Mucosa of rectum (tissue), 2 donors: ENCODE results near the gene FAP.

Experiments used
- H3K27ac ChIP-seq, 2 donors: one replicate each; pipeline ENCODE4 v1.7.0; 2013; ENCODE audit warnings: inconsistent platforms in 2 of 2, low read depth in 2 of 2, low read length in 2 of 2
- H3K27me3 ChIP-seq, 2 donors: one replicate each; pipeline ENCODE4 v1.7.0; 2013; ENCODE audit warnings: low read length in 2 of 2; ENCODE audit not compliant: control insufficient read depth in 2 of 2, insufficient read depth in 2 of 2
- H3K36me3 ChIP-seq, 2 donors: one replicate each; pipeline ENCODE4 v1.7.0; 2013; ENCODE audit warnings: low read length in 2 of 2; ENCODE audit not compliant: control insufficient read depth in 2 of 2, insufficient read depth in 2 of 2
- H3K4me1 ChIP-seq, 2 donors: one replicate each; pipeline ENCODE4 v1.7.0; 2013; ENCODE audit warnings: low read length in 2 of 2, mild to moderate bottlenecking in 1 of 2; ENCODE audit not compliant: control insufficient read depth in 2 of 2, insufficient read depth in 2 of 2
- H3K4me3 ChIP-seq, 2 donors: one replicate each; pipeline ENCODE4 v1.7.0; 2013; ENCODE audit warnings: low read length in 2 of 2
- H3K9ac ChIP-seq, 2 donors: one replicate each; pipeline ENCODE4 v1.7.0; 2013; ENCODE audit warnings: low read length in 2 of 2, low read depth in 1 of 2, mild to moderate bottlenecking in 1 of 2
- H3K9me3 ChIP-seq, 2 donors: one replicate each; pipeline ENCODE4 v1.7.0; 2013; ENCODE audit warnings: low read length in 2 of 2; ENCODE audit not compliant: control insufficient read depth in 2 of 2
- donor health status: healthy.
- donor health status: Normal muscosa, but diverticular disease.

The FAP gene

DNA sequence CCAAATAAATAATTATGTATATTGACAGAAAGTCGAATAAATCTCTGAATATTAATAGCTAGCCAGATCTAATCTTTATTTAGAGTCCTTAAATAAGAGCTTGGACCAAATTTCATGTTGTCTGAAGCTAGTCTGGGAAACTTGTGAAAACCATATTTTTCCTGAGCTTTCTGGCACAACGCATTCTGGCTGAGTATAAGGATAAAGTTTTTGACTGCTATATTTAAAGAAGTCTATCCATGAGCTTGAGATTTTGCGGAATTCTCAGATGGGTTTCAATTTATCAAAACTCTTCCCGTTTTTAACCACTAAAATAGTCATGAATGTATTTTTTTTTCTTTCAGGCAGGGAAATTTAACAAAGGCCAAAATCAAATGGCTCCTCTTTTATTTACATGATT lies 23.8 kb downstream of the FAP start:
- H3K9ac ChIP-seq: no peak overlapping the region
- no peak overlapping the region for H3K4me3 ChIP-seq
- no peaks in the 10 kb centered on the region for H3K4me1 ChIP-seq
- H3K9me3 ChIP-seq: no peaks in the 10 kb centered on the region
- H3K36me3 ChIP-seq: no peaks in the 10 kb centered on the region
- H3K27ac ChIP-seq: no peak overlapping the region
- no peaks in the 10 kb centered on the region for H3K27me3 ChIP-seq

- Histone ChIP-seq H3K27me3 (no peaks in the 10 kb centered on the region), H3K9ac (no peak overlapping the region), H3K36me3 (no peaks in the 10 kb centered on the region), H3K4me1 (no peaks in the 10 kb centered on the region), H3K27ac (no peak overlapping the region), H3K9me3 (no peaks in the 10 kb centered on the region), H3K4me3 (no peak overlapping the region)
Measured at GRCh38 chr2:162217598-162217997, 25.6 kb downstream of the FAP start.

GRCh38 chr2:162215162-162215561 lies 28.1 kb downstream of the FAP start:
- no peaks in the 10 kb centered on the region for H3K9me3 ChIP-seq
- H3K36me3 ChIP-seq: no peaks in the 10 kb centered on the region
- no peaks in the 10 kb centered on the region for H3K27me3 ChIP-seq
- H3K27ac ChIP-seq: no peak overlapping the region
- H3K9ac ChIP-seq: no peak overlapping the region
- H3K4me3 ChIP-seq: no peak overlapping the region
- H3K4me1 ChIP-seq: no peaks in the 10 kb centered on the region

DNA sequence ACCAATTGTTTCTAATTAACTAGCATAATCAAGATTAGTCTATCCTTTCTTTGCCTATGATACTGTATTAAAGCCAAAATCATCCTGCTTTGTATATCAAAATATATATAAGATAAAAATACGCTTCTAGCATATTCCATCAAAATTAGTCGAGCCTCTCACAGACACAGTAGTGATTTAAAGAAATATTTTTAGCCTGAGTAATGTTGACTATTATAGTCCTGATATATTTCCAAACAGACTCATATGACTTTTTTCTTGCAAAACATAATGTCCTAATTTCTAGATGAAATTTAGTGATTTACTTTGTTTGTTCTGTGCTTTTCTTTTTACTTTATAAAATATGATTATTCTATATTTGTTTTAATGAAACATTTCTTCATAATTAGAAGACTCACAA lies 30.9 kb downstream of the FAP start:
- Histone ChIP-seq H3K9ac (no peak overlapping the region), H3K4me3 (no peak overlapping the region), H3K4me1 (no peaks in the 10 kb centered on the region), H3K27me3 (no peaks in the 10 kb centered on the region), H3K36me3 (no peaks in the 10 kb centered on the region), H3K27ac (no peak overlapping the region), H3K9me3 (no peaks in the 10 kb centered on the region)

DNA sequence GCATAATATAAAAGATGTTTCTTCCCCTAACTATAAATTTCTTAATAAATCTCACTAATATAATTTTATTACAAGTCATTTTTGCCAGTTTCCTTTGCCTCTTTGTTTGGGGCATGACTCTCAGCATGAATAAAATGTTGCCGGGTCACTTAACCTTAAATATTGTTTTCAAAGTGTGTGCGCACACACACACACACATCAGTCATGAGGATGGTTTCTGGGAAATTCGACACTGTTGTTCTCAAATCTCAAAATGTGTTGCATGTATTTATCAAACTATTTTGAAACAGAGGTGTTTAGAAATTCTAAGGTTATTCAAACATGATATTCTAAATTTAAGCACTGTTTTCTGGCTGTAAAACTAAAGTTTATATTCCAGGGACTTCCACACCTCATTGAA lies 31.5 kb downstream of the FAP start:
- no peaks in the 10 kb centered on the region for H3K9me3 ChIP-seq
- no peaks in the 10 kb centered on the region for H3K4me1 ChIP-seq
- no peak overlapping the region for H3K4me3 ChIP-seq
- no peaks in the 10 kb centered on the region for H3K27me3 ChIP-seq
- no peaks in the 10 kb centered on the region for H3K36me3 ChIP-seq
- no peak overlapping the region for H3K9ac ChIP-seq
- H3K27ac ChIP-seq: no peak overlapping the region

GRCh38 chr2:162210385-162210784 lies 32.9 kb downstream of the FAP start:
- no peak overlapping the region for H3K4me3 ChIP-seq
- no peaks in the 10 kb centered on the region for H3K9me3 ChIP-seq
- H3K27me3 ChIP-seq: no peaks in the 10 kb centered on the region
- no peak overlapping the region for H3K9ac ChIP-seq
- H3K4me1 ChIP-seq: no peaks in the 10 kb centered on the region
- H3K36me3 ChIP-seq: no peaks in the 10 kb centered on the region
- H3K27ac ChIP-seq: no peak overlapping the region

GRCh38 chr2:162202203-162202602 lies 41.0 kb downstream of the FAP start:
- Histone ChIP-seq H3K27me3 (no peaks in the 10 kb centered on the region), H3K9ac (no peak overlapping the region), H3K4me3 (no peak overlapping the region), H3K27ac (no peak overlapping the region), H3K36me3 (no peaks in the 10 kb centered on the region), H3K4me1 (no peaks in the 10 kb centered on the region), H3K9me3 (no peaks in the 10 kb centered on the region)

- Histone ChIP-seq H3K9me3 (no peaks in the 10 kb centered on the region), H3K27ac (no peak overlapping the region), H3K9ac (no peak overlapping the region), H3K27me3 (no peaks in the 10 kb centered on the region), H3K4me3 (no peak overlapping the region), H3K4me1 (no peaks in the 10 kb centered on the region), H3K36me3 (no peaks in the 10 kb centered on the region)
Measured at GRCh38 chr2:162200636-162201035, 42.6 kb downstream of the FAP start.

DNA sequence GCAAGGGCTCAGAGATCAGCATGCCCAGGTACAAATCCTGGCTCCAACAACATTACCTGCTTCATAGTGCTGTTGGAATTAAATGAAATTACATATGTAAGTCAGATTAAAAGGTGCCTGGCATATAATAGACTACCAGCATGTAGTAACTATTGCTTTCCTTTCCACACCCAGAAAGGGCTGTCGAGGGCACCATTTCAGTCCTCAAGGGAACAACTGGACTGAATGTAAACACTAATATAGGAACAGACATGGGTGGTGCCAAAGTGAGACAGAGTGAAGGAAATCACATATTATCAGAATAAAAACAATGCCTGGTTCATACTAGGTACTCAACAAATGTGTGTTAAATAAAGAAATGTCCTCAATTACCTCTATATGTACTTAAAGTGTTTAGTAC lies 43.3 kb downstream of the FAP start:
- H3K36me3 ChIP-seq: no peaks in the 10 kb centered on the region
- no peaks in the 10 kb centered on the region for H3K9me3 ChIP-seq
- H3K27ac ChIP-seq: no peak overlapping the region
- H3K27me3 ChIP-seq: no peaks in the 10 kb centered on the region
- H3K9ac ChIP-seq: no peak overlapping the region
- H3K4me3 ChIP-seq: no peak overlapping the region
- H3K4me1 ChIP-seq: no peaks in the 10 kb centered on the region

DNA sequence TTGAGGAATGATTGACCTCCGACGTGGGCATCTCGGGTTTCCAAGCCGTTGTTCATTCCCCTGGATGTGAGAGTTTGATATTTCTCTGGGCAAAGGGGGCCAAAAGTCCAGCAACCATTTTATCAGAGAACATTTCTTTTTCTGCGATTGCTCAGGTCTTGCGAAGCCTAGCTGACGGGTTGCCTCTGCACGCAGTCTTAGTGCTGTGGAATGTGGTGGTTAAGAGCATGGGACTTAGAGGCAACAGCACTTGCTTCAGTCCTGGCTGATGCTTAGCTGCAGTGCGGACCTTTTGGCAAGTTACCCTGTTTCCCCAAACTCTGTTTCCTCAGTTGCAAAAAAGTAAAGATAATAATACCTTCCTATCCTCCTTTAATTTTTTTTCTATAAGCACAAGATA lies 45.0 kb downstream of the FAP start:
- H3K9me3 ChIP-seq: no peaks in the 10 kb centered on the region
- no peak overlapping the region for H3K27ac ChIP-seq
- no peaks in the 10 kb centered on the region for H3K4me1 ChIP-seq
- H3K36me3 ChIP-seq: no peaks in the 10 kb centered on the region
- no peak overlapping the region for H3K9ac ChIP-seq
- H3K27me3 ChIP-seq: no peaks in the 10 kb centered on the region
- no peak overlapping the region for H3K4me3 ChIP-seq

DNA sequence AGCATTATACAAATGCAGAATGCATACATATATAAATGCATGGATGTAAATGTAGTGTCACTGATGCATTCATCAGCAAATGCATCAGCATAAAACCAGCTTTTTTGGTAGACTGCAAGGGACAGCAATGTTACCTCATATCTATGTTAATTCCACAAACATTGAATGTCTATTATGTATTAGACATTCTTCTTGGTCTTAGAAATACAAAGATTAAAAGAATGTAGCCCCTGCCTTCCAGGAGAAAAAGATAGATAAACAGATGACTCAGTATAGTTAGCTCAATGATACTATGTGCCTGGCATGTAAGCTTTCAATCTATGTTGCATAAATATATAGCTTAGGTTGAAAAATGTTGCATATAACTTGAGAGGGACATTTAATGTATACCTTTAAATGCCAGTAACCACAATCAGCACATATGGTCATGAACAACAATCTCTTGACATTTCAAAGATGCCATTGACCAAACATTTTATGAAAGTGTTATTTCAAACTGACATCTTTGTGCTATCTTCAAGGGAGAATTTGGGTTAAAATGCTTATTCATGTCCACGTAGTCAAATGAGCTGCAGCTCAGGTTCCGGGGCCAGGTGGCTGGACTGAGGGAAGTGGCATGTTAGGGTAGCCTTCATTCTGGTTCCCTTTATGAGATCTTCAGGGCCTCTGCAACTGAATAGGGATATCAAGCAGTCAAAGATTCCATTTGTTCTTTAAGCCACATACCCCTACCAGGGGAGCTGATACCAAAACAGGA lies 46.0 kb downstream of the FAP start:
- H3K36me3 ChIP-seq: no peaks in the 10 kb centered on the region
- no peak overlapping the region for H3K4me3 ChIP-seq
- H3K9me3 ChIP-seq: no peaks in the 10 kb centered on the region
- no peaks in the 10 kb centered on the region for H3K4me1 ChIP-seq
- H3K27me3 ChIP-seq: no peaks in the 10 kb centered on the region
- no peak overlapping the region for H3K9ac ChIP-seq
- H3K27ac ChIP-seq: no peak overlapping the region
